ENCODE results near the gene KCNC4. TPM values are rescaled to one million over a fixed set of nuclear protein-coding genes. Genes with fewer than 3 reads are reported as not detected.

The KCNC4 gene
- total RNA-seq, 2 donors from 2014 or later: 12.2 to 14.7 TPM

- H3K36me3 Mint-ChIP-seq (ENCODE audit: low read depth): peaks cover 11% of the 10 kb centered on the region
- H3K4me3 Mint-ChIP-seq: no peak overlapping the region
- H3K4me1 Mint-ChIP-seq: peaks cover 5% of the 10 kb centered on the region
- H3K27ac Mint-ChIP-seq: no peak overlapping the region
- no peaks in the 10 kb centered on the region for H3K9me3 ChIP-seq (ENCODE audit: control insufficient read depth, low read length, poor library complexity, severe bottlenecking)
- H3K27me3 Mint-ChIP-seq: no peaks in the 10 kb centered on the region
- ATAC-seq (no peak), DNase-seq (no peak)
These were observed 25.2 kb downstream of the KCNC4 start for GRCh38 chr1:110235181-110235833.

- H3K4me1 Mint-ChIP-seq: peaks cover 5% of the 10 kb centered on the region
- no peak overlapping the region for H3K4me3 Mint-ChIP-seq
- no peaks in the 10 kb centered on the region for H3K27me3 Mint-ChIP-seq
- H3K27ac Mint-ChIP-seq: no peak overlapping the region
- DNase-seq (no peak), ATAC-seq (peak; percentile 37)
- no peaks in the 10 kb centered on the region for H3K9me3 ChIP-seq (ENCODE audit: control insufficient read depth, low read length, poor library complexity, severe bottlenecking)
- peaks cover 11% of the 10 kb centered on the region for H3K36me3 Mint-ChIP-seq (ENCODE audit: low read depth)
These were observed 25.9 kb downstream of the KCNC4 start for GRCh38 chr1:110235834-110236682.

GRCh38 chr1:110237386-110238152 lies 27.5 kb downstream of the KCNC4 start:
- H3K9me3 ChIP-seq (ENCODE audit: control insufficient read depth, low read length, poor library complexity, severe bottlenecking): no peaks in the 10 kb centered on the region
- H3K36me3 Mint-ChIP-seq (ENCODE audit: low read depth): peaks cover 10% of the 10 kb centered on the region
- H3K4me1 Mint-ChIP-seq: peaks cover 8% of the 10 kb centered on the region
- ATAC-seq (no peak), DNase-seq (no peak)
- no peak overlapping the region for H3K4me3 Mint-ChIP-seq
- H3K27ac Mint-ChIP-seq: no peak overlapping the region
- H3K27me3 Mint-ChIP-seq: no peaks in the 10 kb centered on the region

GRCh38 chr1:110239441-110240430 lies 29.6 kb downstream of the KCNC4 start:
- H3K4me1 Mint-ChIP-seq: peaks cover 12% of the 10 kb centered on the region
- H3K9me3 ChIP-seq (ENCODE audit: control insufficient read depth, low read length, poor library complexity, severe bottlenecking): no peaks in the 10 kb centered on the region
- H3K27ac Mint-ChIP-seq: peak overlapping the region; percentile 79
- peaks cover 5% of the 10 kb centered on the region for H3K36me3 Mint-ChIP-seq (ENCODE audit: low read depth)
- no peak for ATAC-seq
- H3K4me3 Mint-ChIP-seq: peak overlapping the region; percentile 49
- no peak for DNase-seq
- no peaks in the 10 kb centered on the region for H3K27me3 Mint-ChIP-seq

- Mint-ChIP-seq H3K27me3 (no peaks in the 10 kb centered on the region), H3K36me3 (ENCODE audit: low read depth) (peaks cover 5% of the 10 kb centered on the region), H3K4me3 (no peak overlapping the region), H3K27ac (peak overlapping the region; percentile 67), H3K4me1 (peaks cover 12% of the 10 kb centered on the region)
- DNase-seq (no peak), ATAC-seq (no peak)
- no peaks in the 10 kb centered on the region for H3K9me3 ChIP-seq (ENCODE audit: control insufficient read depth, low read length, poor library complexity, severe bottlenecking)
These were observed 30.5 kb downstream of the KCNC4 start for GRCh38 chr1:110240476-110241210.

- H3K27me3 Mint-ChIP-seq: no peaks in the 10 kb centered on the region
- H3K4me1 Mint-ChIP-seq: peaks cover 12% of the 10 kb centered on the region
- peak overlapping the region; percentile 67 for H3K27ac Mint-ChIP-seq
- H3K36me3 Mint-ChIP-seq (ENCODE audit: low read depth): peaks cover 5% of the 10 kb centered on the region
- DNase-seq (no peak), ATAC-seq (no peak)
- no peaks in the 10 kb centered on the region for H3K9me3 ChIP-seq (ENCODE audit: control insufficient read depth, low read length, poor library complexity, severe bottlenecking)
- peak overlapping the region; percentile 47 for H3K4me3 Mint-ChIP-seq
These were observed 31.4 kb downstream of the KCNC4 start for GRCh38 chr1:110241516-110241915.

GRCh38 chr1:110242062-110242461 lies 31.9 kb downstream of the KCNC4 start:
- ATAC-seq: no peak
- Mint-ChIP-seq H3K27me3 (no peaks in the 10 kb centered on the region), H3K4me1 (peaks cover 12% of the 10 kb centered on the region), H3K36me3 (ENCODE audit: low read depth) (peaks cover 5% of the 10 kb centered on the region), H3K27ac (no peak overlapping the region), H3K4me3 (no peak overlapping the region)
- DNase-seq: no peak
- H3K9me3 ChIP-seq (ENCODE audit: control insufficient read depth, low read length, poor library complexity, severe bottlenecking): no peaks in the 10 kb centered on the region

- DNase-seq (no peak), ATAC-seq (no peak)
- H3K4me1 Mint-ChIP-seq: peaks cover 12% of the 10 kb centered on the region
- H3K27ac Mint-ChIP-seq: peak overlapping the region; percentile 63
- no peaks in the 10 kb centered on the region for H3K9me3 ChIP-seq (ENCODE audit: control insufficient read depth, low read length, poor library complexity, severe bottlenecking)
- no peak overlapping the region for H3K4me3 Mint-ChIP-seq
- no peaks in the 10 kb centered on the region for H3K27me3 Mint-ChIP-seq
- H3K36me3 Mint-ChIP-seq (ENCODE audit: low read depth): peaks cover 5% of the 10 kb centered on the region
These were observed 32.6 kb downstream of the KCNC4 start for GRCh38 chr1:110242731-110243130.

- Mint-ChIP-seq H3K27me3 (no peaks in the 10 kb centered on the region), H3K27ac (peak overlapping the region; percentile 63), H3K4me3 (no peak overlapping the region), H3K36me3 (ENCODE audit: low read depth) (peaks cover 5% of the 10 kb centered on the region), H3K4me1 (peaks cover 12% of the 10 kb centered on the region)
- ATAC-seq (no peak), DNase-seq (no peak)
- H3K9me3 ChIP-seq (ENCODE audit: control insufficient read depth, low read length, poor library complexity, severe bottlenecking): no peaks in the 10 kb centered on the region
These were observed 33.0 kb downstream of the KCNC4 start for GRCh38 chr1:110243146-110243545.

GRCh38 chr1:110243574-110243973 lies 33.5 kb downstream of the KCNC4 start:
- H3K27me3 Mint-ChIP-seq: no peaks in the 10 kb centered on the region
- no peak for DNase-seq
- ATAC-seq: peak; percentile 54
- peak overlapping the region; percentile 63 for H3K27ac Mint-ChIP-seq
- peaks cover 12% of the 10 kb centered on the region for H3K4me1 Mint-ChIP-seq
- peaks cover 5% of the 10 kb centered on the region for H3K36me3 Mint-ChIP-seq (ENCODE audit: low read depth)
- H3K9me3 ChIP-seq (ENCODE audit: control insufficient read depth, low read length, poor library complexity, severe bottlenecking): no peaks in the 10 kb centered on the region
- no peak overlapping the region for H3K4me3 Mint-ChIP-seq

- no peak overlapping the region for H3K27ac Mint-ChIP-seq
- no peak for ATAC-seq
- peaks cover 8% of the 10 kb centered on the region for H3K4me1 Mint-ChIP-seq
- no peak overlapping the region for H3K4me3 Mint-ChIP-seq
- H3K27me3 Mint-ChIP-seq: no peaks in the 10 kb centered on the region
- H3K36me3 Mint-ChIP-seq (ENCODE audit: low read depth): no peaks in the 10 kb centered on the region
- DNase-seq: no peak
- no peaks in the 10 kb centered on the region for H3K9me3 ChIP-seq (ENCODE audit: control insufficient read depth, low read length, poor library complexity, severe bottlenecking)
These were observed 35.9 kb downstream of the KCNC4 start for GRCh38 chr1:110245876-110246620.
